ENCODE measurements around the gene CCSER2. TPM values are rescaled to one million over a fixed set of nuclear protein-coding genes. Genes with fewer than 3 reads are reported as not detected.

CCSER2 gene
- total RNA-seq, 4 donors from 2014 or later, result 60.5 to 80.6 (median 63.1) TPM

GRCh38 chr10:84543948-84544347 lies 215.6 kb downstream of the CCSER2 start:
- no peak overlapping the region for H3K4me3 ChIP-seq
- H3K36me3 ChIP-seq, result no peaks in the 10 kb centered on the region
- intact Hi-C loops (cut with DNase I), result no loop called here
- TF ChIP-seq CTCF (IDR thresholded peaks at IDR 0.05), result no peak
- TF ChIP-seq POLR2AphosphoS5 (IDR thresholded peaks at IDR 0.05), result no peak
- TF ChIP-seq EP300 (IDR thresholded peaks at IDR 0.05), result no peak
- TF ChIP-seq POLR2A (IDR thresholded peaks at IDR 0.05; ENCODE audit: low read depth), result no peak
- no peak overlapping the region for H3K27ac ChIP-seq (replicated peaks in 1 of 4)
- DNase-seq (ENCODE audit: extremely low spot score), result no peak
- H3K9me3 ChIP-seq, result no peaks in the 10 kb centered on the region
- 87% methylated on average over 5 of the region's 5 CpGs for WGBS
- H3K27me3 ChIP-seq, result peaks cover 0 to 48% (median 2%) of the 10 kb centered on the region in 4 donors
- peaks cover 0 to 12% (median 11%) of the 10 kb centered on the region in 4 donors for H3K4me1 ChIP-seq

- Histone ChIP-seq H3K27ac (replicated peaks in 1 of 4) (no peak overlapping the region), H3K4me1 (peaks cover 0 to 6% (median 6%) of the 10 kb centered on the region in 4 donors), H3K9me3 (no peaks in the 10 kb centered on the region), H3K27me3 (peaks cover 0 to 50% (median 1%) of the 10 kb centered on the region in 4 donors), H3K4me3 (no peak overlapping the region), H3K36me3 (no peaks in the 10 kb centered on the region)
- intact Hi-C loops (cut with DNase I), result no loop called here
- DNase-seq (ENCODE audit: extremely low spot score), result no peak
- TF ChIP-seq EP300 (IDR thresholded peaks at IDR 0.05) (no peak), POLR2AphosphoS5 (IDR thresholded peaks at IDR 0.05) (no peak), CTCF (IDR thresholded peaks at IDR 0.05) (no peak), POLR2A (IDR thresholded peaks at IDR 0.05; ENCODE audit: low read depth) (no peak)
Measured at GRCh38 chr10:84545651-84546050, 217.3 kb downstream of the CCSER2 start.

- Histone ChIP-seq H3K9me3 (no peaks in the 10 kb centered on the region), H3K4me1 (no peaks in the 10 kb centered on the region), H3K27ac (replicated peaks in 1 of 4) (no peak overlapping the region), H3K36me3 (no peaks in the 10 kb centered on the region), H3K27me3 (peaks cover 0 to 46% (median 1%) of the 10 kb centered on the region in 4 donors), H3K4me3 (no peak overlapping the region)
- TF ChIP-seq POLR2AphosphoS5 (IDR thresholded peaks at IDR 0.05) (no peak), EP300 (IDR thresholded peaks at IDR 0.05) (no peak), POLR2A (IDR thresholded peaks at IDR 0.05; ENCODE audit: low read depth) (no peak), CTCF (IDR thresholded peaks at IDR 0.05) (no peak)
- no peak for DNase-seq (ENCODE audit: extremely low spot score)
- intact Hi-C loops (cut with DNase I), result no loop called here
- WGBS, result 79% methylated on average over 8 of the region's 8 CpGs
Measured at GRCh38 chr10:84546609-84547008, 218.2 kb downstream of the CCSER2 start.

- H3K27ac ChIP-seq (replicated peaks in 1 of 4), result no peak overlapping the region
Measured at GRCh38 chr10:84547616-84548015, 219.2 kb downstream of the CCSER2 start.

More at GRCh38 chr10:84547616-84548015, 219.2 kb downstream of the CCSER2 start:
- no peaks in the 10 kb centered on the region for H3K9me3 ChIP-seq
- H3K4me1 ChIP-seq, result no peaks in the 10 kb centered on the region
- peaks cover 0 to 45% (median 1%) of the 10 kb centered on the region in 4 donors for H3K27me3 ChIP-seq
- no peaks in the 10 kb centered on the region for H3K36me3 ChIP-seq
- no peak for DNase-seq (ENCODE audit: extremely low spot score)
- no peak overlapping the region for H3K4me3 ChIP-seq
- intact Hi-C loops (cut with DNase I), result no loop called here
- no peak for TF ChIP-seq EP300 (IDR thresholded peaks at IDR 0.05)
- no peak for TF ChIP-seq POLR2A (IDR thresholded peaks at IDR 0.05; ENCODE audit: low read depth)
- TF ChIP-seq CTCF (IDR thresholded peaks at IDR 0.05), result no peak
- no peak for TF ChIP-seq POLR2AphosphoS5 (IDR thresholded peaks at IDR 0.05)
- WGBS, result 86% methylated on average over 3 of the region's 3 CpGs

Data from esophagus muscularis mucosa (tissue), 4 donors.